HEK293T (cell line): ENCODE measurements around the gene GPAT3.

Experiments
- ARNT ChIP-seq: fragments of 450-650 bp; IDR thresholded peaks from 2 replicates; pipeline ENCODE4 v1.6.1; 2017; ENCODE audit warnings: mild to moderate bottlenecking
- BHLHE40 ChIP-seq: fragments of 450-650 bp; IDR thresholded peaks from 2 replicates; pipeline ENCODE4 v1.6.1; 2016; ENCODE audit warnings: mild to moderate bottlenecking, moderate library complexity, borderline replicate concordance
- CTBP1 ChIP-seq: fragments of 450-650 bp; IDR thresholded peaks from 2 replicates; pipeline ENCODE4 v1.6.1; 2016; ENCODE audit warnings: borderline replicate concordance
- ELF4 ChIP-seq: fragments of 450-650 bp; IDR thresholded peaks from 2 replicates; pipeline ENCODE4 v1.6.1; 2017; ENCODE audit warnings: antibody characterized with exemption
- FOXK2 ChIP-seq: fragments of 450-650 bp; IDR thresholded peaks from 2 replicates; pipeline ENCODE4 v1.6.1; 2016; ENCODE audit warnings: mild to moderate bottlenecking
- FOXM1 ChIP-seq: fragments of 450-650 bp; IDR thresholded peaks from 2 replicates; pipeline ENCODE4 v1.6.1; 2017; ENCODE audit warnings: mild to moderate bottlenecking, borderline replicate concordance
- LEF1 ChIP-seq: fragments of 450-650 bp; IDR thresholded peaks from 2 replicates; pipeline ENCODE4 v1.6.1; 2017; ENCODE audit warnings: mild to moderate bottlenecking, borderline replicate concordance
- NFRKB ChIP-seq: fragments of 450-650 bp; IDR thresholded peaks from 2 replicates; pipeline ENCODE4 v1.6.1; 2016; ENCODE audit warnings: mild to moderate bottlenecking, moderate library complexity
- SP1 ChIP-seq: fragments of 450-650 bp; IDR thresholded peaks from 2 replicates; pipeline ENCODE4 v1.6.1; 2017
- SUZ12 ChIP-seq: fragments of 450-650 bp; IDR thresholded peaks from 2 replicates; pipeline ENCODE4 v1.6.1; 2016; ENCODE audit warnings: mild to moderate bottlenecking
- TARDBP ChIP-seq: fragments of 450-650 bp; IDR thresholded peaks from 2 replicates; pipeline ENCODE4 v1.6.1; 2016
- TF ChIP-seq, protein P1 (sequence below): fragments of 450-650 bp; IDR thresholded peaks from 2 replicates; pipeline ENCODE4 v1.6.1; 2016

- no peak for TF ChIP-seq FOXM1
- TF ChIP-seq ARNT, result no peak
- no peak for TF ChIP-seq ELF4
- TF ChIP-seq SP1, result no peak
- no peak for TF ChIP-seq LEF1
- TF ChIP-seq BHLHE40, result no peak
- no peak for TF ChIP-seq FOXK2
- no peak for TF ChIP-seq SUZ12
- TF ChIP-seq NFRKB, result no peak
- TF ChIP-seq TARDBP, result no peak
- no peak for TF ChIP-seq CTBP1
- TF ChIP-seq, protein P1, sequence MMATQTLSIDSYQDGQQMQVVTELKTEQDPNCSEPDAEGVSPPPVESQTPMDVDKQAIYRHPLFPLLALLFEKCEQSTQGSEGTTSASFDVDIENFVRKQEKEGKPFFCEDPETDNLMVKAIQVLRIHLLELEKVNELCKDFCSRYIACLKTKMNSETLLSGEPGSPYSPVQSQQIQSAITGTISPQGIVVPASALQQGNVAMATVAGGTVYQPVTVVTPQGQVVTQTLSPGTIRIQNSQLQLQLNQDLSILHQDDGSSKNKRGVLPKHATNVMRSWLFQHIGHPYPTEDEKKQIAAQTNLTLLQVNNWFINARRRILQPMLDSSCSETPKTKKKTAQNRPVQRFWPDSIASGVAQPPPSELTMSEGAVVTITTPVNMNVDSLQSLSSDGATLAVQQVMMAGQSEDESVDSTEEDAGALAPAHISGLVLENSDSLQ, result no peak
Measured at GRCh38 chr4:83605210-83605609, 69.3 kb downstream of the GPAT3 start.
